GM12878 (cell line): ENCODE measurements around the gene CALML4. TPM values are rescaled to one million over a fixed set of nuclear protein-coding genes. Genes with fewer than 3 reads are reported as not detected.

ENCODE experiments used
- ATF7 ChIP-seq: fragments of 450-650 bp; IDR thresholded peaks from 2 replicates; pipeline ENCODE4 v1.6.1; 2016; ENCODE audit warnings: low read depth, mild to moderate bottlenecking
- GABPA ChIP-seq: IDR thresholded peaks from 2 replicates; pipeline ENCODE4 v1.6.1; 2014; ENCODE audit warnings: antibody characterized with exemption, low read depth, mild to moderate bottlenecking, inconsistent platforms
- HDAC2 ChIP-seq: fragments of 200-600 bp; sonication (generic); IDR thresholded peaks from 2 replicates; pipeline ENCODE4 v1.6.1; 2017
- NBN ChIP-seq: fragments of 450-650 bp; IDR thresholded peaks from 2 replicates; pipeline ENCODE4 v1.6.1; 2016
- POLR2AphosphoS2 ChIP-seq: IDR thresholded peaks from 2 replicates; pipeline ENCODE4 v1.6.1; 2011; ENCODE audit warnings: low read depth, mild to moderate bottlenecking, low read length, improper control_type of control experiment, moderate library complexity
- POLR2AphosphoS5 ChIP-seq: IDR thresholded peaks from 2 replicates; pipeline ENCODE4 v1.6.1; 2011; ENCODE audit warnings: mild to moderate bottlenecking, low read length, inconsistent platforms
- SIN3A ChIP-seq: IDR thresholded peaks from 2 replicates; pipeline ENCODE4 v1.6.1; 2012; ENCODE audit warnings: low read depth, low read length, improper control_type of control experiment
- SMARCA5 ChIP-seq: fragments of 450-650 bp; IDR thresholded peaks from 2 replicates; pipeline ENCODE4 v1.6.1; 2017; ENCODE audit warnings: mild to moderate bottlenecking
- SP1 ChIP-seq: IDR thresholded peaks from one replicate; pipeline ENCODE4 v1.6.1; 2011; ENCODE audit warnings: low read depth, low read length
- TAF1 ChIP-seq: IDR thresholded peaks from 2 replicates; pipeline ENCODE4 v1.6.1; 2011; ENCODE audit warnings: mild to moderate bottlenecking, low read depth, low read length, borderline replicate concordance
- ZNF622 ChIP-seq: fragments of 450-650 bp; IDR thresholded peaks from 2 replicates; pipeline ENCODE4 v1.6.1; 2017; ENCODE audit warnings: mild to moderate bottlenecking, inconsistent platforms
- polyA plus RNA-seq, 11 experiments: library from polyadenylated mRNA; depleted of rRNA in 4 of 11; unstranded in 6 of 11; stranded (reverse) in 5 of 11; fragments of >200 nt; fragmentation: Nextera tagmentation in 4 of 11; fragmentation: Illumina TruSeq in 1 of 11; extraction: Ambion mirVana in 4 of 11; extraction: Trizol in 1 of 11; gene quantifications; 1 replicate in 1 of 11; 2 replicates in 10 of 11; pipeline versions ENCODE4 v1.2.1 to v1.2.3, GENCODE V29; 2011 to 2016; ENCODE audit warnings: inconsistent platforms in 2 of 11, missing spikeins in 2 of 11, low read depth in 1 of 11
- total RNA-seq, 4 experiments: library from RNA; depleted of rRNA in 3 of 4; stranded (reverse); fragments of >200 nt in 3 of 4; fragmentation: Illumina TruSeq in 1 of 4; extraction: Trizol in 1 of 4; gene quantifications; 2 replicates each; pipeline versions ENCODE4 v1.2.1 to v1.2.3, GENCODE V29; 2013 to 2021
- TF ChIP-seq, protein P1 (sequence below): IDR thresholded peaks from 2 replicates; pipeline ENCODE4 v1.6.1; 2012; ENCODE audit warnings: mild to moderate bottlenecking, low read depth, low read length
- TF ChIP-seq, protein P2 (sequence below): IDR thresholded peaks from 2 replicates; pipeline ENCODE4 v1.6.1; 2012; ENCODE audit warnings: low read depth, low read length, improper control_type of control experiment
- TF ChIP-seq, protein P3 (sequence below): fragments of 450-650 bp; IDR thresholded peaks from 2 replicates; pipeline ENCODE4 v1.6.1; 2016; ENCODE audit warnings: mild to moderate bottlenecking
- TF ChIP-seq, protein P4 (sequence below): fragments of 450-650 bp; IDR thresholded peaks from 2 replicates; pipeline ENCODE4 v1.6.1; 2017; ENCODE audit warnings: mild to moderate bottlenecking, moderate library complexity
- TF ChIP-seq, protein P5 (sequence below): fragments of 450-650 bp; IDR thresholded peaks from 2 replicates; pipeline ENCODE4 v1.6.1; 2016; ENCODE audit warnings: mild to moderate bottlenecking, moderate library complexity, borderline replicate concordance

Gene CALML4
- total and polyA plus RNA-seq, 10 of the 15 experiments (the other 5 are each of a cell fraction or from before 2014, with no cell fraction given) = 1.7 to 15.9 (median 5.1) TPM

DNA sequence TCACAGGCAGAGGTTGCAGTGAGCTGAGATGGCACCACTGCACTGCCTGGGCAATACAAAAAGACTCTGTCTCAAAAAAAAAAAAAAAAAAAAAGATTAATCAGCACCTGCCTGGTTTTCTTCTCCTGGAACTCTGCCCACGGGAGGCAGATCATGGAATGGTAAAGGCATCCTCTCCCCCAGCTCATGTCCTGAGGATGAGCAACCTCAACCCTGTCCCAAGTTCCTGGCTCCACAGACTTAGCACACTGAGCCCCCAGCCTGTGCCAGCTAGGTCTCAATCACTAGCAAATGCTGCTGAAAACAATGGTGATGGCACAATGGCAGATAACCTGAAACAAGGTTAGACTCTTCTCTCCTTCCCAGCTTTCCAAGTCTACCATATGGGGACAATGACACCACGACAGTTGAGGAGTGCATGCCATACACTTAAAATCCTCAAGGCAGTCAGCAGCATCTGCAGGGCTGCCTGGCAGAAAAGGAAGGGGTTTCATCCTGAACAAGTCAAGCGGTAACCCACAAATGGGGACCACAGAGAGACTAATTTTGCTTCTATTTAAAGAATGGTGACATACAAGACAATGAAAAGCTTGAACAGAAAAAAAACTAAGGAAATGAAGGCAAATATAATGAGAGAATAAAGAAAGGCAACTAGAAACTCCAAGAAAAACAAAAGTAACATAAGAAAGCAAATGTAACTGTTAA lies 19.6 kb upstream of the CALML4 start (continued):
- no peak for TF ChIP-seq TAF1
- TF ChIP-seq ZNF622 = no peak
- TF ChIP-seq, protein P1, sequence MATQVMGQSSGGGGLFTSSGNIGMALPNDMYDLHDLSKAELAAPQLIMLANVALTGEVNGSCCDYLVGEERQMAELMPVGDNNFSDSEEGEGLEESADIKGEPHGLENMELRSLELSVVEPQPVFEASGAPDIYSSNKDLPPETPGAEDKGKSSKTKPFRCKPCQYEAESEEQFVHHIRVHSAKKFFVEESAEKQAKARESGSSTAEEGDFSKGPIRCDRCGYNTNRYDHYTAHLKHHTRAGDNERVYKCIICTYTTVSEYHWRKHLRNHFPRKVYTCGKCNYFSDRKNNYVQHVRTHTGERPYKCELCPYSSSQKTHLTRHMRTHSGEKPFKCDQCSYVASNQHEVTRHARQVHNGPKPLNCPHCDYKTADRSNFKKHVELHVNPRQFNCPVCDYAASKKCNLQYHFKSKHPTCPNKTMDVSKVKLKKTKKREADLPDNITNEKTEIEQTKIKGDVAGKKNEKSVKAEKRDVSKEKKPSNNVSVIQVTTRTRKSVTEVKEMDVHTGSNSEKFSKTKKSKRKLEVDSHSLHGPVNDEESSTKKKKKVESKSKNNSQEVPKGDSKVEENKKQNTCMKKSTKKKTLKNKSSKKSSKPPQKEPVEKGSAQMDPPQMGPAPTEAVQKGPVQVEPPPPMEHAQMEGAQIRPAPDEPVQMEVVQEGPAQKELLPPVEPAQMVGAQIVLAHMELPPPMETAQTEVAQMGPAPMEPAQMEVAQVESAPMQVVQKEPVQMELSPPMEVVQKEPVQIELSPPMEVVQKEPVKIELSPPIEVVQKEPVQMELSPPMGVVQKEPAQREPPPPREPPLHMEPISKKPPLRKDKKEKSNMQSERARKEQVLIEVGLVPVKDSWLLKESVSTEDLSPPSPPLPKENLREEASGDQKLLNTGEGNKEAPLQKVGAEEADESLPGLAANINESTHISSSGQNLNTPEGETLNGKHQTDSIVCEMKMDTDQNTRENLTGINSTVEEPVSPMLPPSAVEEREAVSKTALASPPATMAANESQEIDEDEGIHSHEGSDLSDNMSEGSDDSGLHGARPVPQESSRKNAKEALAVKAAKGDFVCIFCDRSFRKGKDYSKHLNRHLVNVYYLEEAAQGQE = no peak
- TF ChIP-seq, protein P2, sequence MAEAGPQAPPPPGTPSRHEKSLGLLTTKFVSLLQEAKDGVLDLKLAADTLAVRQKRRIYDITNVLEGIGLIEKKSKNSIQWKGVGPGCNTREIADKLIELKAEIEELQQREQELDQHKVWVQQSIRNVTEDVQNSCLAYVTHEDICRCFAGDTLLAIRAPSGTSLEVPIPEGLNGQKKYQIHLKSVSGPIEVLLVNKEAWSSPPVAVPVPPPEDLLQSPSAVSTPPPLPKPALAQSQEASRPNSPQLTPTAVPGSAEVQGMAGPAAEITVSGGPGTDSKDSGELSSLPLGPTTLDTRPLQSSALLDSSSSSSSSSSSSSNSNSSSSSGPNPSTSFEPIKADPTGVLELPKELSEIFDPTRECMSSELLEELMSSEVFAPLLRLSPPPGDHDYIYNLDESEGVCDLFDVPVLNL = no peak
- TF ChIP-seq SMARCA5 = no peak
- TF ChIP-seq, protein P3, sequence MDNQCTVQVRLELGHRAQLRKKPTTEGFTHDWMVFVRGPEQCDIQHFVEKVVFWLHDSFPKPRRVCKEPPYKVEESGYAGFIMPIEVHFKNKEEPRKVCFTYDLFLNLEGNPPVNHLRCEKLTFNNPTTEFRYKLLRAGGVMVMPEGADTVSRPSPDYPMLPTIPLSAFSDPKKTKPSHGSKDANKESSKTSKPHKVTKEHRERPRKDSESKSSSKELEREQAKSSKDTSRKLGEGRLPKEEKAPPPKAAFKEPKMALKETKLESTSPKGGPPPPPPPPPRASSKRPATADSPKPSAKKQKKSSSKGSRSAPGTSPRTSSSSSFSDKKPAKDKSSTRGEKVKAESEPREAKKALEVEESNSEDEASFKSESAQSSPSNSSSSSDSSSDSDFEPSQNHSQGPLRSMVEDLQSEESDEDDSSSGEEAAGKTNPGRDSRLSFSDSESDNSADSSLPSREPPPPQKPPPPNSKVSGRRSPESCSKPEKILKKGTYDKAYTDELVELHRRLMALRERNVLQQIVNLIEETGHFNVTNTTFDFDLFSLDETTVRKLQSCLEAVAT = peak; percentile 60
- TF ChIP-seq GABPA = no peak
- TF ChIP-seq POLR2AphosphoS2 = no peak
- TF ChIP-seq POLR2AphosphoS5 = no peak
- TF ChIP-seq, protein P4, sequence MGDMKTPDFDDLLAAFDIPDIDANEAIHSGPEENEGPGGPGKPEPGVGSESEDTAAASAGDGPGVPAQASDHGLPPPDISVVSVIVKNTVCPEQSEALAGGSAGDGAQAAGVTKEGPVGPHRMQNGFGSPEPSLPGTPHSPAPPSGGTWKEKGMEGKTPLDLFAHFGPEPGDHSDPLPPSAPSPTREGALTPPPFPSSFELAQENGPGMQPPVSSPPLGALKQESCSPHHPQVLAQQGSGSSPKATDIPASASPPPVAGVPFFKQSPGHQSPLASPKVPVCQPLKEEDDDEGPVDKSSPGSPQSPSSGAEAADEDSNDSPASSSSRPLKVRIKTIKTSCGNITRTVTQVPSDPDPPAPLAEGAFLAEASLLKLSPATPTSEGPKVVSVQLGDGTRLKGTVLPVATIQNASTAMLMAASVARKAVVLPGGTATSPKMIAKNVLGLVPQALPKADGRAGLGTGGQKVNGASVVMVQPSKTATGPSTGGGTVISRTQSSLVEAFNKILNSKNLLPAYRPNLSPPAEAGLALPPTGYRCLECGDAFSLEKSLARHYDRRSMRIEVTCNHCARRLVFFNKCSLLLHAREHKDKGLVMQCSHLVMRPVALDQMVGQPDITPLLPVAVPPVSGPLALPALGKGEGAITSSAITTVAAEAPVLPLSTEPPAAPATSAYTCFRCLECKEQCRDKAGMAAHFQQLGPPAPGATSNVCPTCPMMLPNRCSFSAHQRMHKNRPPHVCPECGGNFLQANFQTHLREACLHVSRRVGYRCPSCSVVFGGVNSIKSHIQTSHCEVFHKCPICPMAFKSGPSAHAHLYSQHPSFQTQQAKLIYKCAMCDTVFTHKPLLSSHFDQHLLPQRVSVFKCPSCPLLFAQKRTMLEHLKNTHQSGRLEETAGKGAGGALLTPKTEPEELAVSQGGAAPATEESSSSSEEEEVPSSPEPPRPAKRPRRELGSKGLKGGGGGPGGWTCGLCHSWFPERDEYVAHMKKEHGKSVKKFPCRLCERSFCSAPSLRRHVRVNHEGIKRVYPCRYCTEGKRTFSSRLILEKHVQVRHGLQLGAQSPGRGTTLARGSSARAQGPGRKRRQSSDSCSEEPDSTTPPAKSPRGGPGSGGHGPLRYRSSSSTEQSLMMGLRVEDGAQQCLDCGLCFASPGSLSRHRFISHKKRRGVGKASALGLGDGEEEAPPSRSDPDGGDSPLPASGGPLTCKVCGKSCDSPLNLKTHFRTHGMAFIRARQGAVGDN = no peak
- TF ChIP-seq NBN = no peak; the same call in 1 of the 2 replicates
- TF ChIP-seq SIN3A = no peak
- TF ChIP-seq, protein P5, sequence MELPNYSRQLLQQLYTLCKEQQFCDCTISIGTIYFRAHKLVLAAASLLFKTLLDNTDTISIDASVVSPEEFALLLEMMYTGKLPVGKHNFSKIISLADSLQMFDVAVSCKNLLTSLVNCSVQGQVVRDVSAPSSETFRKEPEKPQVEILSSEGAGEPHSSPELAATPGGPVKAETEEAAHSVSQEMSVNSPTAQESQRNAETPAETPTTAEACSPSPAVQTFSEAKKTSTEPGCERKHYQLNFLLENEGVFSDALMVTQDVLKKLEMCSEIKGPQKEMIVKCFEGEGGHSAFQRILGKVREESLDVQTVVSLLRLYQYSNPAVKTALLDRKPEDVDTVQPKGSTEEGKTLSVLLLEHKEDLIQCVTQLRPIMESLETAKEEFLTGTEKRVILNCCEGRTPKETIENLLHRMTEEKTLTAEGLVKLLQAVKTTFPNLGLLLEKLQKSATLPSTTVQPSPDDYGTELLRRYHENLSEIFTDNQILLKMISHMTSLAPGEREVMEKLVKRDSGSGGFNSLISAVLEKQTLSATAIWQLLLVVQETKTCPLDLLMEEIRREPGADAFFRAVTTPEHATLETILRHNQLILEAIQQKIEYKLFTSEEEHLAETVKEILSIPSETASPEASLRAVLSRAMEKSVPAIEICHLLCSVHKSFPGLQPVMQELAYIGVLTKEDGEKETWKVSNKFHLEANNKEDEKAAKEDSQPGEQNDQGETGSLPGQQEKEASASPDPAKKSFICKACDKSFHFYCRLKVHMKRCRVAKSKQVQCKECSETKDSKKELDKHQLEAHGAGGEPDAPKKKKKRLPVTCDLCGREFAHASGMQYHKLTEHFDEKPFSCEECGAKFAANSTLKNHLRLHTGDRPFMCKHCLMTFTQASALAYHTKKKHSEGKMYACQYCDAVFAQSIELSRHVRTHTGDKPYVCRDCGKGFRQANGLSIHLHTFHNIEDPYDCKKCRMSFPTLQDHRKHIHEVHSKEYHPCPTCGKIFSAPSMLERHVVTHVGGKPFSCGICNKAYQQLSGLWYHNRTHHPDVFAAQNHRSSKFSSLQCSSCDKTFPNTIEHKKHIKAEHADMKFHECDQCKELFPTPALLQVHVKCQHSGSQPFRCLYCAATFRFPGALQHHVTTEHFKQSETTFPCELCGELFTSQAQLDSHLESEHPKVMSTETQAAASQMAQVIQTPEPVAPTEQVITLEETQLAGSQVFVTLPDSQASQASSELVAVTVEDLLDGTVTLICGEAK = no peak
- TF ChIP-seq ATF7 = peak; percentile 64; the same call in 1 of the 2 replicates
- no peak for TF ChIP-seq SP1
- TF ChIP-seq HDAC2 = no peak
